Fibroblast of lung (primary cell): ENCODE data around the gene HIF1AN.

Experiments
- EZH2 ChIP-seq: IDR thresholded peaks from 2 replicates; pipeline ENCODE4 v1.5.1; 2012; ENCODE audit warnings: low read length, control low read depth, mild to moderate bottlenecking; ENCODE audit errors: missing control alignments
- TF ChIP-seq, protein P1 (sequence below), 2 donors: IDR thresholded peaks in 1 of 2; conservative IDR thresholded peaks in 1 of 2; 1 replicate in 1 of 2; 2 replicates in 1 of 2; pipeline ENCODE4 v1.5.1; 2011 to 2012; ENCODE audit warnings: low read length in 2 of 2, control low read depth in 1 of 2, inconsistent platforms in 1 of 2, low read depth in 1 of 2, mild to moderate bottlenecking in 1 of 2

DNA sequence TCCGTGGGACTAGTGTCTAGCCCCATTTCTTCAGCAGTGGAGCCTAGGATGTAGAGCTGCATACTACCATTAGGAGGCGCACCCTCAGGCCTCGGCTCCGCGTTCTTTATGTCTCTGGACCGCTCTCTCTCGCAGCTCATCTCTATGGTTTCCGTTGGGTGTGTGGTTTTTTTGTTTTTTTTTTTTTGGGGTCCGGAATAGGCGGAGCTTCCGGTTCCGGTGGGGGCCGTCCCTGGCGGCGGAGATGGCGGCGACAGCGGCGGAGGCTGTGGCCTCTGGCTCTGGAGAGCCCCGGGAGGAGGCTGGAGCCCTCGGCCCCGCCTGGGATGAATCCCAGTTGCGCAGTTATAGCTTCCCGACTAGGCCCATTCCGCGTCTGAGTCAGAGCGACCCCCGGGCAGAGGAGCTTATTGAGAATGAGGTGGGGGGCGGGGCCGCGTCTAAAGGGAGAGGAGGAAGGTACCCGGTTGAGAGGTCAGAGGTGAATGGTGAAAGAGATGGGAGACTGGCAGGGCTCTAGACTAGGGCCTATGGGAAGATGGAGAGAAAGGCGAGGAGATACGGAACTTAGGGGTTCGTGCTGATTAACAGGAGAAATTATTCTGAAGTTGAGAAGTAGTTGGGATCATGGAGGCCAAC is at the start of gene HIF1AN:
- TF ChIP-seq EZH2: no peak
- TF ChIP-seq, protein P1, sequence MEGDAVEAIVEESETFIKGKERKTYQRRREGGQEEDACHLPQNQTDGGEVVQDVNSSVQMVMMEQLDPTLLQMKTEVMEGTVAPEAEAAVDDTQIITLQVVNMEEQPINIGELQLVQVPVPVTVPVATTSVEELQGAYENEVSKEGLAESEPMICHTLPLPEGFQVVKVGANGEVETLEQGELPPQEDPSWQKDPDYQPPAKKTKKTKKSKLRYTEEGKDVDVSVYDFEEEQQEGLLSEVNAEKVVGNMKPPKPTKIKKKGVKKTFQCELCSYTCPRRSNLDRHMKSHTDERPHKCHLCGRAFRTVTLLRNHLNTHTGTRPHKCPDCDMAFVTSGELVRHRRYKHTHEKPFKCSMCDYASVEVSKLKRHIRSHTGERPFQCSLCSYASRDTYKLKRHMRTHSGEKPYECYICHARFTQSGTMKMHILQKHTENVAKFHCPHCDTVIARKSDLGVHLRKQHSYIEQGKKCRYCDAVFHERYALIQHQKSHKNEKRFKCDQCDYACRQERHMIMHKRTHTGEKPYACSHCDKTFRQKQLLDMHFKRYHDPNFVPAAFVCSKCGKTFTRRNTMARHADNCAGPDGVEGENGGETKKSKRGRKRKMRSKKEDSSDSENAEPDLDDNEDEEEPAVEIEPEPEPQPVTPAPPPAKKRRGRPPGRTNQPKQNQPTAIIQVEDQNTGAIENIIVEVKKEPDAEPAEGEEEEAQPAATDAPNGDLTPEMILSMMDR (conservative IDR thresholded peaks at IDR 0.05 in 1 of 2, IDR thresholded peaks at IDR 0.05 in 1 of 2; ENCODE audit: low read depth in 1 of 2, low read length in 2 of 2): peak; percentile 95 to 96
